Gastroesophageal sphincter (tissue), 4 donors: ENCODE data around the gene MAT1A. TPM values are rescaled to one million over a fixed set of nuclear protein-coding genes. Genes with fewer than 3 reads are reported as not detected.
"Not testable (repeated sequence)": the region's sequence is repeated elsewhere in the genome, so short reads cannot be mapped to it uniquely, and the experiment has no call there.

Source experiments
- ATAC-seq: fragments of 150-250 bp; one replicate; pipeline ENCODE4 v1.9.1; 2016; ENCODE audit warnings: mild to moderate bottlenecking, moderate library complexity
- H3K27ac ChIP-seq, 4 donors: fragments of 200-600 bp; sonication (generic) in 3 of 4; 1 replicate in 3 of 4; 2 replicates in 1 of 4; pipeline ENCODE4 v1.5.1; 2016 to 2019
- H3K27me3 ChIP-seq: fragments of 200-600 bp; sonication (generic); one replicate; pipeline ENCODE4 v1.5.1; 2019
- H3K36me3 ChIP-seq, 2 donors: fragments of 200-600 bp; sonication (generic); one replicate each; pipeline ENCODE4 v1.5.1; 2019; ENCODE audit warnings: control low read depth in 1 of 2
- H3K4me1 ChIP-seq, 3 donors: fragments of 200-600 bp; sonication (generic); 1 replicate in 2 of 3; 2 replicates in 1 of 3; pipeline ENCODE4 v1.5.1; 2016 to 2019; ENCODE audit warnings: control low read depth in 2 of 3
- H3K4me3 ChIP-seq, 2 donors: fragments of 200-600 bp; sonication (generic); one replicate each; pipeline ENCODE4 v1.5.1; 2019; ENCODE audit warnings: mild to moderate bottlenecking in 1 of 2, moderate library complexity in 1 of 2
- H3K9me3 ChIP-seq, 3 donors: fragments of 200-600 bp; sonication (generic); one replicate each; pipeline ENCODE4 v1.5.1; 2017 to 2019; ENCODE audit warnings: control low read depth in 2 of 3
- EP300 ChIP-seq: sonication (generic); formaldehyde crosslinking; IDR thresholded peaks from one replicate; pipeline ENCODE4 v1.6.1; 2017; ENCODE audit warnings: antibody characterized with exemption, mild to moderate bottlenecking
- POLR2A ChIP-seq, 2 donors: fragments of 450-650 bp; IDR thresholded peaks; one replicate each; pipeline ENCODE4 v1.6.1; 2017; ENCODE audit warnings: antibody characterized with exemption in 2 of 2, mild to moderate bottlenecking in 2 of 2, moderate library complexity in 1 of 2
- POLR2AphosphoS5 ChIP-seq: sonication (generic); formaldehyde crosslinking; IDR thresholded peaks from one replicate; pipeline ENCODE4 v1.6.1; 2017; ENCODE audit warnings: antibody characterized with exemption
- WGBS, 2 donors: methylation state at CpG; one replicate each; pipeline ENCODE4 v1.1.5; 2018; ENCODE audit warnings: low coverage in 1 of 2; 5-methylcytosine and 5-hydroxymethylcytosine counted together
- total RNA-seq, 4 donors: library from RNA; depleted of rRNA; stranded (reverse); fragments of >200 nt; gene quantifications; one replicate each; pipeline ENCODE4 v1.1.0, GENCODE V29; 2016
- TF ChIP-seq, protein P1 (sequence below), 4 experiments: fragments of 200-600 bp in 2 of 4; fragments of 450-650 bp in 2 of 4; sonication (generic) in 1 of 4; IDR thresholded peaks; one replicate each; pipeline ENCODE4 v1.5.1; 2017 to 2019; ENCODE audit warnings: antibody characterized with exemption in 4 of 4, mild to moderate bottlenecking in 2 of 4, moderate library complexity in 2 of 4

MAT1A gene
- total RNA-seq, 4 donors from 2014 or later = not detected

DNA sequence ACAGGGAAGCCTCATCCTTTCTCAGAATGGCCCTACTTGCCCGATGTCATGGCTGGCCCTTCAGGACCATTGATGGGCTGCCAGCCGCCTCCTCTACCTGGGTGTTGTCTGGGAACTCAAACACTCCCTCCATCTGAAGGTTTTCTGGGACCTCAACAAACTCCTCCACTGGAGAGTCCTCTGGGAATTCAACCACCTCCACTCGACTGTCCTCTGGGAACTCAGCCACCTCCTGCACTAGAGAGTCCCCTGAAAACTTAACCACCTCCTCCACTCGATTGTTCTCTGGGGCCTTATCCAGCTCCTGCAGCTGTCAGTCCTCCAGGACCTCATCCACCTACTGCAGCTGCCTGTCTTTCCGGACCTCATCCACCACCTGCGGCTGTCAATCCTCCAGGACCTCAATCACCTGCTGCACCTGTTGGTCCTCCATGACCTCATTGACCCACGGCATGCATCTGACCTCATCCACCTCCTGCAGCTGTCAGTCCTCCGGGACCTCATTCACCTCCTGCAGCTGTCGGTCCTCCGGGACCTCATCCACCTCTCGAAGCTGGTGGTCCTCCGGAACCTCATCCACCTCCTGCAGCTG, 37.1 kb downstream of the MAT1A start:
- WGBS, 2 donors = 81 to 89% methylated on average over 5 to 11 of the region's 12 CpGs
- Histone ChIP-seq H3K9me3 (no peaks in the 10 kb centered on the region), H3K27ac (no peak overlapping the region), H3K27me3 (no peaks in the 10 kb centered on the region), H3K4me1 (no peaks in the 10 kb centered on the region), H3K36me3 (no peaks in the 10 kb centered on the region), H3K4me3 (no peak overlapping the region)
- TF ChIP-seq, protein P1, sequence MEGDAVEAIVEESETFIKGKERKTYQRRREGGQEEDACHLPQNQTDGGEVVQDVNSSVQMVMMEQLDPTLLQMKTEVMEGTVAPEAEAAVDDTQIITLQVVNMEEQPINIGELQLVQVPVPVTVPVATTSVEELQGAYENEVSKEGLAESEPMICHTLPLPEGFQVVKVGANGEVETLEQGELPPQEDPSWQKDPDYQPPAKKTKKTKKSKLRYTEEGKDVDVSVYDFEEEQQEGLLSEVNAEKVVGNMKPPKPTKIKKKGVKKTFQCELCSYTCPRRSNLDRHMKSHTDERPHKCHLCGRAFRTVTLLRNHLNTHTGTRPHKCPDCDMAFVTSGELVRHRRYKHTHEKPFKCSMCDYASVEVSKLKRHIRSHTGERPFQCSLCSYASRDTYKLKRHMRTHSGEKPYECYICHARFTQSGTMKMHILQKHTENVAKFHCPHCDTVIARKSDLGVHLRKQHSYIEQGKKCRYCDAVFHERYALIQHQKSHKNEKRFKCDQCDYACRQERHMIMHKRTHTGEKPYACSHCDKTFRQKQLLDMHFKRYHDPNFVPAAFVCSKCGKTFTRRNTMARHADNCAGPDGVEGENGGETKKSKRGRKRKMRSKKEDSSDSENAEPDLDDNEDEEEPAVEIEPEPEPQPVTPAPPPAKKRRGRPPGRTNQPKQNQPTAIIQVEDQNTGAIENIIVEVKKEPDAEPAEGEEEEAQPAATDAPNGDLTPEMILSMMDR (IDR thresholded peaks at IDR 0.05) = no peak
- TF ChIP-seq POLR2AphosphoS5 (no peak), POLR2A (IDR thresholded peaks at IDR 0.05) (no peak), EP300 (no peak)
- no peak for ATAC-seq

- not testable (repeated sequence) for ATAC-seq, H3K27ac ChIP-seq
- no CpG with 5 or more reads among the region's 4 CpGs for WGBS, 2 donors
Observed at GRCh38 chr10:80251703-80252280, 37.7 kb downstream of the MAT1A start.

DNA sequence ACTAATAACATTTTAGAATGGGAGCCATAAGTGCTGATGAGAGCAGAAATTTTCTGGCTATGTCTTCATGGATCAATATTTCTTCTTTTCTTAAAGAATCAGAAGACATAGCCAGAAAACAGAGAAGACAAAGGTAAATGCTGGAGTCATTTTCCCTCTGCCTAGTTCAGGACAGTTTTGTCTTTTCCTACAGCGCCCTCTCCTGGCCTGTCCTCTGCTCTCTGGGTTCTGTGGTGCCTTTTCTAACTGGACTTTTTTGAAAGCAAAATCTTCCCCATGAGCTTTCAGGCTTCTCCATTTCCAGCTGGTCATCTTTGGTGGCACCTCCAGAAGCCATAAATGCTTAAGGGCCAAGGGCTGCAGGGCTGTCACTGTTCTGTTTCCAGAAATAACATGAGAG, 39.1 kb downstream of the MAT1A start:
- WGBS, 2 donors = no CpG with 5 or more reads among the region's 1 CpG
- H3K4me1 ChIP-seq, H3K27me3 ChIP-seq, H3K4me3 ChIP-seq, H3K27ac ChIP-seq, H3K36me3 ChIP-seq, H3K9me3 ChIP-seq: not testable (repeated sequence)
- ATAC-seq = peak; percentile 53

More at GRCh38 chr10:80251703-80252280, 37.7 kb downstream of the MAT1A start:
- not testable (repeated sequence) for H3K27me3 ChIP-seq, H3K4me1 ChIP-seq, H3K36me3 ChIP-seq, H3K4me3 ChIP-seq, H3K9me3 ChIP-seq

- H3K4me1 ChIP-seq, H3K27me3 ChIP-seq, H3K4me3 ChIP-seq, H3K27ac ChIP-seq, H3K36me3 ChIP-seq, H3K9me3 ChIP-seq, ATAC-seq: not testable (repeated sequence)
- no CpG with 5 or more reads among the region's 4 CpGs for WGBS, 2 donors
Observed at GRCh38 chr10:80249906-80250305, 39.6 kb downstream of the MAT1A start.

DNA sequence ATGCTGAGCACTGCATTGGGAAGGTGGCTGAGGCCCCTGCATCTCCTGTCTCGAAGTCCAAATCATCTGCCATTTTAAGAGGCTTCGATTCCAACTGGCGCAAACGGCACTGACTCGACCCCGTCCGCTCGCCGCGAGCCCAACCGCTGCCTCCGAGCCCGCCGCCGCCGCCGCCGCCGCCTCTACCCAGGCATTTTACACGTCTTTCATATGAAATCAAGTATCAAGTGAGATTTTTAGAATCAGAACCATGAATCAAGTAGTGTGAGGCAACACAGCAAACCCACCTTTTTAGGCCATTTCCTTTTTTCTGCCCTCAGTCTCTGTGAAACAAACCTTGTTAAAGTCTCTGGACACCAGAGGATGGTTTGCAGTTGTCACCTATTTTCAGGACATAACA, 41.8 kb downstream of the MAT1A start:
- H3K4me1 ChIP-seq = not testable (repeated sequence)

DNA sequence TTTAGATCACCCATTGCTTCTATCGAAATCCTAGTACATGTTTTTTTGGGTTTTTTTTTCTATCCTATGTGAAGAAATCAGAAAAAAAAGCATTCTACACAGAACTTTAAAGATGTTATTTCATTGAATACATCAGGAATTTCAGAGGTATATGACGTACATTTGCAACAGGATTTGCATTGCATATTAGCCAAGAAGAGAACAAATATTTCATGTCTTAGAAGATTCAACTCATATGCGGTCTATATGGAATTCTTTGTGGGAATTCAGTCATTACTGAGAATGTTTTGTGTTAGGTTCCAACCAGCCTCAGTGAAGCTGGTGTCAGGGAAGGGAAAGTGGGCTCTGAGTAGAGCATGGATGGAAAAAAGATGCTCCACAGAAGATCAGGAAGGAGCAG, 45.1 kb downstream of the MAT1A start:
- H3K4me1 ChIP-seq, ATAC-seq, H3K36me3 ChIP-seq, H3K4me3 ChIP-seq, H3K27ac ChIP-seq, H3K9me3 ChIP-seq, H3K27me3 ChIP-seq: not testable (repeated sequence)
- 77 to 83% methylated on average over 2 to 3 of the region's 3 CpGs for WGBS, 2 donors

More for the DNA sequence above, 41.8 kb downstream of the MAT1A start:
- WGBS, 2 donors = 60% methylated on average over 1 of the region's 20 CpGs; no CpG with 5 or more reads in 1 of the 2 donors
- ATAC-seq, H3K27me3 ChIP-seq, H3K4me3 ChIP-seq, H3K36me3 ChIP-seq, H3K9me3 ChIP-seq, H3K27ac ChIP-seq: not testable (repeated sequence)

DNA sequence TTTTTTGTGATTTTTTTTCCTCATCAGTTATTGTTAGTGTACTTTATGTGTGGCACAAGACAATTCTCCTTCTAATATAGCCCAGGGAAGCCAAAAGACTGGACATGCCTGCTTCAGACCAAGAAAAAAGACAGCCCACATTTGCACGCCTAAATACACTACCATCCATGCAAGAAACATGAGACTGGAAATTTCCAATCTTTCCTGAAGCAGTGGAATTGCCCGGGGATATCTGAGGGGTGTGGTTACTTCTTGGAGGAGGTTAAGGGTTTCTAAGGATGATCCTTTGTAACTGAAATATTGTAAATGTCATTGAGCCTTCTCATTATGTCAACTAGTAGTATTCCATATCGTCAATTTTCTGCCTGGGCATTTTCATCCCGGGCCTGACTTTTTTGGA, 47.1 kb downstream of the MAT1A start:
- not testable (repeated sequence) for ATAC-seq, H3K9me3 ChIP-seq, H3K27ac ChIP-seq, H3K36me3 ChIP-seq, H3K27me3 ChIP-seq, H3K4me1 ChIP-seq, H3K4me3 ChIP-seq
- WGBS, 2 donors = no CpG with 5 or more reads among the region's 4 CpGs

GRCh38 chr10:80236457-80236856, 53.0 kb downstream of the MAT1A start:
- not testable (repeated sequence) for H3K4me3 ChIP-seq, H3K4me1 ChIP-seq, H3K36me3 ChIP-seq, H3K27me3 ChIP-seq, ATAC-seq, H3K27ac ChIP-seq
- no CpG with 5 or more reads among the region's 5 CpGs for WGBS, 2 donors
- H3K9me3 ChIP-seq = peaks cover 0 to 12% (median 0%) of the 10 kb centered on the region in 3 donors

- WGBS, 2 donors = 53 to 69% methylated on average over 4 to 7 of the region's 11 CpGs
- ATAC-seq, H3K4me1 ChIP-seq, H3K27ac ChIP-seq, H3K36me3 ChIP-seq, H3K27me3 ChIP-seq, H3K4me3 ChIP-seq: not testable (repeated sequence)
- peaks cover 0 to 12% (median 0%) of the 10 kb centered on the region in 3 donors for H3K9me3 ChIP-seq
Observed at GRCh38 chr10:80234331-80235235, 54.9 kb downstream of the MAT1A start.

GRCh38 chr10:80233871-80234270, 55.6 kb downstream of the MAT1A start:
- H3K9me3 ChIP-seq = peaks cover 0 to 12% (median 0%) of the 10 kb centered on the region in 3 donors
- 29 to 75% methylated on average over 1 of the region's 1 CpG for WGBS, 2 donors
- H3K4me1 ChIP-seq, ATAC-seq, H3K36me3 ChIP-seq, H3K27me3 ChIP-seq, H3K4me3 ChIP-seq, H3K27ac ChIP-seq: not testable (repeated sequence)

- not testable (repeated sequence) for H3K4me1 ChIP-seq, H3K27me3 ChIP-seq, H3K27ac ChIP-seq, H3K36me3 ChIP-seq, ATAC-seq, H3K9me3 ChIP-seq, H3K4me3 ChIP-seq
- WGBS, 2 donors = 60 to 87% methylated on average over 1 to 4 of the region's 4 CpGs
Observed at GRCh38 chr10:80226723-80227122, 62.7 kb downstream of the MAT1A start.

- WGBS, 2 donors = no CpG with 5 or more reads among the region's 5 CpGs
- H3K27me3 ChIP-seq, H3K27ac ChIP-seq, H3K4me3 ChIP-seq, H3K36me3 ChIP-seq, H3K9me3 ChIP-seq, H3K4me1 ChIP-seq, ATAC-seq: not testable (repeated sequence)
Observed at GRCh38 chr10:80223031-80223419, 66.4 kb downstream of the MAT1A start.
